HUES6 (cell line): Measurements from ENCODE around the gene ROR1.

Source experiments
- H3K27ac ChIP-seq: 2 replicates; pipeline ENCODE4 v1.7.0; 2013; ENCODE audit warnings: low read depth, mild to moderate bottlenecking, low read length, inconsistent platforms
- H3K27me3 ChIP-seq: 2 replicates; pipeline ENCODE4 v1.6.1; 2013; ENCODE audit warnings: low read length; ENCODE audit not compliant: control insufficient read depth, insufficient read depth
- H3K36me3 ChIP-seq: 2 replicates; pipeline ENCODE4 v1.6.1; 2013; ENCODE audit warnings: low read length; ENCODE audit not compliant: control insufficient read depth, insufficient read depth
- H3K4me1 ChIP-seq: 2 replicates; pipeline ENCODE4 v1.6.1; 2013; ENCODE audit warnings: low read length; ENCODE audit not compliant: control insufficient read depth, insufficient read depth
- H3K4me3 ChIP-seq: 2 replicates; pipeline ENCODE4 v1.5.1; 2013; ENCODE audit warnings: low read depth, low read length
- H3K9ac ChIP-seq: one replicate; pipeline ENCODE4 v1.6.1; 2013; ENCODE audit warnings: mild to moderate bottlenecking, low read length
- H3K9me3 ChIP-seq: 2 replicates; pipeline ENCODE4 v1.6.1; 2013; ENCODE audit warnings: low read depth, low read length; ENCODE audit not compliant: control insufficient read depth, insufficient read depth

ROR1 gene

GRCh38 chr1:64080941-64081562, 307.2 kb downstream of the ROR1 start:
- Histone ChIP-seq H3K36me3 (no peaks in the 10 kb centered on the region), H3K27me3 (no peaks in the 10 kb centered on the region), H3K9ac (no peak overlapping the region), H3K4me1 (peaks cover 4% of the 10 kb centered on the region; the same call in 1 of the 2 replicates), H3K27ac (no peak overlapping the region), H3K4me3 (no peak overlapping the region), H3K9me3 (no peaks in the 10 kb centered on the region)

GRCh38 chr1:64082459-64082858, 308.6 kb downstream of the ROR1 start:
- no peak overlapping the region for H3K4me3 ChIP-seq
- H3K9ac ChIP-seq, result no peak overlapping the region
- no peaks in the 10 kb centered on the region for H3K36me3 ChIP-seq
- no peaks in the 10 kb centered on the region for H3K9me3 ChIP-seq
- no peaks in the 10 kb centered on the region for H3K4me1 ChIP-seq
- no peak overlapping the region for H3K27ac ChIP-seq
- no peaks in the 10 kb centered on the region for H3K27me3 ChIP-seq

- H3K9me3 ChIP-seq, result no peaks in the 10 kb centered on the region
These were observed 310.6 kb downstream of the ROR1 start for GRCh38 chr1:64084451-64084850.

GRCh38 chr1:64087768-64088167, 314.0 kb downstream of the ROR1 start:
- H3K4me3 ChIP-seq, result no peak overlapping the region

More at GRCh38 chr1:64084451-64084850, 310.6 kb downstream of the ROR1 start:
- Histone ChIP-seq H3K9ac (no peak overlapping the region), H3K4me3 (no peak overlapping the region), H3K36me3 (no peaks in the 10 kb centered on the region), H3K27me3 (no peaks in the 10 kb centered on the region), H3K4me1 (no peaks in the 10 kb centered on the region), H3K27ac (no peak overlapping the region)

GRCh38 chr1:64090436-64090835, 316.6 kb downstream of the ROR1 start:
- Histone ChIP-seq H3K4me3 (no peak overlapping the region), H3K27me3 (no peaks in the 10 kb centered on the region), H3K27ac (no peak overlapping the region), H3K36me3 (no peaks in the 10 kb centered on the region), H3K9me3 (no peaks in the 10 kb centered on the region), H3K9ac (no peak overlapping the region), H3K4me1 (no peaks in the 10 kb centered on the region)

More at GRCh38 chr1:64087768-64088167, 314.0 kb downstream of the ROR1 start:
- Histone ChIP-seq H3K36me3 (no peaks in the 10 kb centered on the region), H3K27me3 (no peaks in the 10 kb centered on the region), H3K4me1 (no peaks in the 10 kb centered on the region), H3K27ac (no peak overlapping the region), H3K9ac (no peak overlapping the region), H3K9me3 (no peaks in the 10 kb centered on the region)

GRCh38 chr1:64092851-64093371, 319.1 kb downstream of the ROR1 start:
- no peaks in the 10 kb centered on the region for H3K27me3 ChIP-seq
- no peaks in the 10 kb centered on the region for H3K9me3 ChIP-seq
- H3K27ac ChIP-seq, result no peak overlapping the region
- H3K4me3 ChIP-seq, result no peak overlapping the region
- H3K36me3 ChIP-seq, result no peaks in the 10 kb centered on the region
- peaks cover 1% of the 10 kb centered on the region; the same call in 1 of the 2 replicates for H3K4me1 ChIP-seq
- H3K9ac ChIP-seq, result no peak overlapping the region

- Histone ChIP-seq H3K4me1 (peaks cover 7% of the 10 kb centered on the region; the same call in 1 of the 2 replicates), H3K36me3 (no peaks in the 10 kb centered on the region), H3K9me3 (no peaks in the 10 kb centered on the region), H3K27me3 (no peaks in the 10 kb centered on the region), H3K9ac (no peak overlapping the region), H3K27ac (no peak overlapping the region), H3K4me3 (no peak overlapping the region)
These were observed 320.1 kb downstream of the ROR1 start for GRCh38 chr1:64093941-64094340.

- Histone ChIP-seq H3K4me3 (no peak overlapping the region), H3K9me3 (no peaks in the 10 kb centered on the region), H3K27me3 (no peaks in the 10 kb centered on the region), H3K4me1 (peaks cover 7% of the 10 kb centered on the region; the same call in 1 of the 2 replicates), H3K9ac (no peak overlapping the region), H3K27ac (no peak overlapping the region), H3K36me3 (no peaks in the 10 kb centered on the region)
These were observed 322.0 kb downstream of the ROR1 start for GRCh38 chr1:64095832-64096231.

- Histone ChIP-seq H3K9me3 (no peaks in the 10 kb centered on the region), H3K4me1 (peaks cover 9% of the 10 kb centered on the region; the same call in 1 of the 2 replicates), H3K27me3 (no peaks in the 10 kb centered on the region), H3K27ac (no peak overlapping the region), H3K9ac (no peak overlapping the region), H3K4me3 (no peak overlapping the region), H3K36me3 (no peaks in the 10 kb centered on the region)
These were observed 324.0 kb downstream of the ROR1 start for GRCh38 chr1:64097859-64098258.

- H3K4me3 ChIP-seq, result no peak overlapping the region
- no peaks in the 10 kb centered on the region for H3K9me3 ChIP-seq
- no peaks in the 10 kb centered on the region for H3K27me3 ChIP-seq
- H3K9ac ChIP-seq, result no peak overlapping the region
- H3K36me3 ChIP-seq, result no peaks in the 10 kb centered on the region
- H3K4me1 ChIP-seq, result peaks cover 9% of the 10 kb centered on the region; the same call in 1 of the 2 replicates
- no peak overlapping the region for H3K27ac ChIP-seq
These were observed 324.6 kb downstream of the ROR1 start for GRCh38 chr1:64098436-64098835.

GRCh38 chr1:64098846-64099582, 325.2 kb downstream of the ROR1 start:
- Histone ChIP-seq H3K36me3 (no peaks in the 10 kb centered on the region), H3K9me3 (no peaks in the 10 kb centered on the region), H3K4me3 (no peak overlapping the region), H3K27ac (no peak overlapping the region), H3K9ac (no peak overlapping the region), H3K4me1 (peaks cover 9% of the 10 kb centered on the region; the same call in 1 of the 2 replicates), H3K27me3 (no peaks in the 10 kb centered on the region)
